Amygdala (tissue), 56 donors: ENCODE results near the gene SPTLC2.
"Not testable (repeated sequence)": the region's sequence is repeated elsewhere in the genome, so short reads cannot be mapped to it uniquely, and the experiment has no call there.

ENCODE experiments used
- DNase-seq, 56 donors: peaks; one replicate each; lab custom pipeline; 2025; lab: John Stamatoyannopoulos, UW

Gene SPTLC2

GRCh38 chr14:77554816-77555599 is 61.4 kb downstream of the SPTLC2 start:
- DNase-seq, result peak in 16 of 56 donors; percentile 5 to 50 (median 18)

- no peak for DNase-seq
These were observed 62.2 kb downstream of the SPTLC2 start for GRCh38 chr14:77554207-77554606.

- DNase-seq, result no peak
These were observed 67.0 kb downstream of the SPTLC2 start for GRCh38 chr14:77549451-77549850.

- DNase-seq, result no peak
These were observed 68.8 kb downstream of the SPTLC2 start for GRCh38 chr14:77547512-77548180.

GRCh38 chr14:77545171-77545570 is 71.3 kb downstream of the SPTLC2 start:
- DNase-seq, result not testable (repeated sequence)

- no peak for DNase-seq
These were observed 71.9 kb downstream of the SPTLC2 start for GRCh38 chr14:77544571-77544970.

- DNase-seq, result no peak
These were observed 72.7 kb downstream of the SPTLC2 start for GRCh38 chr14:77543637-77544334.

GRCh38 chr14:77543240-77543551 is 73.2 kb downstream of the SPTLC2 start:
- DNase-seq, result no peak

GRCh38 chr14:77542421-77543239 is 73.8 kb downstream of the SPTLC2 start:
- peak in 11 of 56 donors; percentile 5 to 43 (median 13) for DNase-seq

GRCh38 chr14:77541905-77542304 is 74.5 kb downstream of the SPTLC2 start:
- no peak for DNase-seq

- DNase-seq, result not testable (repeated sequence)
These were observed 79.5 kb downstream of the SPTLC2 start for GRCh38 chr14:77536951-77537350.

- no peak for DNase-seq
These were observed 85.4 kb downstream of the SPTLC2 start for GRCh38 chr14:77531071-77531470.

GRCh38 chr14:77529963-77530362 is 86.5 kb downstream of the SPTLC2 start:
- no peak for DNase-seq

GRCh38 chr14:77529213-77529612 is 87.2 kb downstream of the SPTLC2 start:
- no peak for DNase-seq

- not testable (repeated sequence) for DNase-seq
These were observed 87.7 kb downstream of the SPTLC2 start for GRCh38 chr14:77528701-77529100.

GRCh38 chr14:77526266-77526665 is 90.2 kb downstream of the SPTLC2 start:
- no peak for DNase-seq

GRCh38 chr14:77524536-77524935 is 91.9 kb downstream of the SPTLC2 start:
- no peak for DNase-seq

- DNase-seq, result no peak
These were observed 93.3 kb downstream of the SPTLC2 start for GRCh38 chr14:77523109-77523508.

- no peak for DNase-seq
These were observed 95.9 kb downstream of the SPTLC2 start for GRCh38 chr14:77520555-77520954.

GRCh38 chr14:77516126-77516525 is 100.3 kb downstream of the SPTLC2 start:
- DNase-seq, result no peak
